HG03108 (cell line): ENCODE results near the gene SNF8.
"Not testable (repeated sequence)": the region's sequence is repeated elsewhere in the genome, so short reads cannot be mapped to it uniquely, and the experiment has no call there.

ENCODE experiments used
- ATAC-seq: cut with Tn5 transposase; IDR thresholded peaks from one replicate; pipeline ENCODE4 v1.9.1; 2021; ENCODE audit warnings: moderate library complexity; ENCODE audit not compliant: unreplicated experiment

The SNF8 gene, protein sequence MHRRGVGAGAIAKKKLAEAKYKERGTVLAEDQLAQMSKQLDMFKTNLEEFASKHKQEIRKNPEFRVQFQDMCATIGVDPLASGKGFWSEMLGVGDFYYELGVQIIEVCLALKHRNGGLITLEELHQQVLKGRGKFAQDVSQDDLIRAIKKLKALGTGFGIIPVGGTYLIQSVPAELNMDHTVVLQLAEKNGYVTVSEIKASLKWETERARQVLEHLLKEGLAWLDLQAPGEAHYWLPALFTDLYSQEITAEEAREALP

DNA sequence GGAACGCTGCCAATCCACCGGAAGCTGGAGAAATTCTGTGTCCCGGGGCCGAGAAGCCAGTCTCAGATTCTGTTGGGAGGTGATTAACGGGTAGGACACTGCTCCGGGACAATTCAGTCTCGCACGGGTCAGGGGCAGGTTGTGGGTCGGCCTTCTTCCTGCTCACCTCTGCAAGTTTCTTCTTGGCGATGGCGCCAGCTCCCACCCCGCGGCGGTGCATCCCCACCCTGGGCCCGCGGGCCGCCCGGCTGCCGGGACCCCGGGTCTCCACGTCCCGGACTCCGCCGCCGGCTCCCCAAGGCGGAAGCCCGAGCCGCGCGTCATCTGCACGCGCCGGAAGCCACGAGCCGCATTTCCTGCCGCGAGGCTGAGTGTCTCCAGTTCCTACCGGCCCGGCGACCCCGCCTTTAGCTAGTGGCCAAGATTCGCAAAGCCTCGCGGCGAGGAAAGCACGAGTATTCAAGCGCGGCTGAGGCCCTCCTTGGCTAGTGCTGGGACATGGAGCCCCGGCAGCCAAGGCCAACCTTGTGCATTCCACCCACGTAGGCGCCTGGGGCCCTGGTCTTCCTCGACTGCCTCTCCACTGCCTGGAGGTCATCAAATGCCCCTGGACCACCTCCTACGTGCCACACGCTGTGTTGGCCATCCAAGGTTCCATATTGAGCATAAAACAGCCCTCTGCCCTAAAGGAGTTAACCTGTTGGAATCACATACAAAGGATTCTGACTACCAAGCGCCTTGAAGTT lies at the start of gene SNF8:
Gene SNF8 (minus strand): TSS at position 328 of the 746 bp plus-strand sequence. CDS start 108 bp downstream, at position 220.
- ATAC-seq = peak; percentile 89

- ATAC-seq = no peak
Observed at GRCh38 chr17:48993951-48994350, 49.3 kb upstream of the SNF8 start.

- ATAC-seq = no peak
Observed at GRCh38 chr17:48993305-48993704, 48.7 kb upstream of the SNF8 start.

GRCh38 chr17:48992444-48992843 lies 47.8 kb upstream of the SNF8 start:
- no peak for ATAC-seq

- no peak for ATAC-seq
Observed at GRCh38 chr17:48990882-48991357, 46.3 kb upstream of the SNF8 start.

GRCh38 chr17:48989100-48989499 lies 44.5 kb upstream of the SNF8 start:
- no peak for ATAC-seq

GRCh38 chr17:48985436-48986245 lies 41.0 kb upstream of the SNF8 start:
- no peak for ATAC-seq

DNA sequence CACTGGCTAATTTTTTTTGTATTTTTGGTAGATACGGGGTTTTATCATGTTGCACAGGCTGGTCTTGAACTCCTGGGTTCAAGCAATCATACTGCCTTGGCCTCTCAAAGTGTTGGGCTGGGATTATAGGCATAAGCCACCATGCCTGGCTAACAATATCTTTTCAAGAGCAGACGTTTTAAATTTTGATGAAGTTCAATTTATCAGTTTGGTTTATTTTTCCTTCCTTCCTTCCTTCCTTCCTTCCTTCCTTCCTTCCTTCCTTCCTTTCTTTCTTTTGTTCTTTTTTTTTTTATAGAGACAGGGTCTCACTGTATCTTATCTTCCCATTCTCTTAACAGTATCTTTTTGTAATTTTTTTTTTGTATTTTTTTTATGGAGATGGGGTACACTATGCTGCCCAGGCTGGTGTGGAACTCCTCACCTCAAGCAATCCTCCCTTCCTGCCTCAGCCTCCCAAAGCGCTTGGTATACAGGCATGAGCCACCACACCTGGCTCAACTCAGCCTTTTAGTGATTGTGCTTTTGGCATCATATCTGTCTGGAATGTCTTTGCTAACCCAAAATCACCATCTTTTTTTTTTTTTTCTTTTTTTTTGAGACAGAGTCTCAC lies 37.4 kb upstream of the SNF8 start:
- no peak for ATAC-seq

GRCh38 chr17:48973806-48974205 lies 29.2 kb upstream of the SNF8 start:
- ATAC-seq = no peak

GRCh38 chr17:48972749-48973097 lies 28.1 kb upstream of the SNF8 start:
- ATAC-seq = no peak

- ATAC-seq = no peak
Observed at GRCh38 chr17:48970865-48971687, 26.4 kb upstream of the SNF8 start.

- ATAC-seq = no peak
Observed at GRCh38 chr17:48970224-48970623, 25.6 kb upstream of the SNF8 start.

- no peak for ATAC-seq
Observed at GRCh38 chr17:48961516-48962233, 17.0 kb upstream of the SNF8 start.

GRCh38 chr17:48960834-48961515 lies 16.3 kb upstream of the SNF8 start:
- ATAC-seq = no peak

- no peak for ATAC-seq
Observed at GRCh38 chr17:48954300-48954755, 9.7 kb upstream of the SNF8 start.

DNA sequence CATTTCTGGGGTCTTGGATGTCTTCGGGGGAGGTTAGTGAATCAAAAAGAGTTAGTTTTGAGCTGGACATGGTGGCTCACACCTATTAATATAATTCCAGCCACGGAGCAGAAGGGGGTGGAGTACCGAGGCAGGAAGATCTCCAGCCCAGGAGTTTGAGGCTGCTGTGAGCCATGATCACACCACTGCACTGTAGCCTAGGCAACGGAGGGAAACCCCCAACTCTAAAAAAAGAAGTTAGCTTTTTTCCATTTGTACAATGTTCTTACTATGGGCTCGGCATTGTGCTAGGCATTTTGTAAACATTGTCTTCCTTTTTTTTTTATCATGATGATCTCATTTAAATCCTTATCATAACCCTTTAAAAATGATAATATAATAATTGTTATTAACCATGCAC lies 8.3 kb upstream of the SNF8 start:
- ATAC-seq = no peak

GRCh38 chr17:48951572-48951971 lies 6.9 kb upstream of the SNF8 start:
- no peak for ATAC-seq

DNA sequence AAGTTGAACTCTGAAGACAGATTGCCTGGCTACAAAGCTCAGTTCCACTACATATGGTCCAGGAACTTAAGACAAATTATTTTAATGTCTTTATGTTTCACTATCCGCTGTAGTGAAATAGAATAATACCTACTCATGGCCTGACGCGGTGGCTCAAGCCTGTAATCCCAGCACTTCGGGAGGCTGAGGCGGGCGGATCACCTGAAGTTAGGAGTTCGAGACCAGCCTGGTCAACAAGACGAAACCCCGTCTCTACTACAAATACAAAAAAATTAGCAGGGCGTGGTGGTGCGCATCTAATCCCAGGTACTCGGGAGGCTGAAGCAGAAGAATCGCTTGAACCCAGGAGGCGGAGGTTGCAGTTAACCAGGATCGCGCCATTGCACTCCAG lies 614 bp upstream of the SNF8 start:
- ATAC-seq = not testable (repeated sequence)

DNA sequence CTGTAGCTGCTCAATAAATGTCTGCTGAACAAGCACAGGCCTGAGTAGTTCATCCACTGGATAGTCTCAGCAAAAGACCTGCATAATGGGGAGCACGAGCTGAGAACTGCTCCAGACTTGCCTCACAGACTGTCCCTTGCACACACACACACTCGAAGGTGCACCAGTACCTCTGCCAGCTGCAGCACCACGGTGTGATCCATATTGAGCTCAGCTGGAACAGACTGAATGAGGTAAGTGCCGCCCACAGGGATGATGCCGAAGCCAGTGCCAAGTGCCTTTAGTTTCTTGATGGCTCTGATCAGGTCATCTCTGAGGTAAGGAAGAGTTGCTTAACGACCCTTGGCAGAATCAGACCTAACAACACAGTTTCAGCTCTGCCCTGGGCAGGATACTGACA lies 11.6 kb downstream of the SNF8 start:
- ATAC-seq = no peak
